T-helper 17 cell (primary cell): ENCODE data around the gene PDXP. TPM values are rescaled to one million over a fixed set of nuclear protein-coding genes. Genes with fewer than 3 reads are reported as not detected.
A peak's percentile ranks its signal among the peaks of the same experiment; 100 is the strongest.
"Not testable (repeated sequence)": the region's sequence is repeated elsewhere in the genome, so short reads cannot be mapped to it uniquely, and the experiment has no call there.

Source experiments
- ATAC-seq: fragments of 150-1000 bp; cut with Tn5 transposase; 2 replicates; pipeline ENCODE4 v1.10.0; 2021; ENCODE audit warnings: mild to moderate bottlenecking, moderate library complexity
- DNase-seq, 3 donors: peaks; one replicate each; pipeline versions ENCODE4 v3.0.0 to v3.0.0-alpha.2; 2020 to 2021
- H3K9me3 ChIP-seq: one replicate; pipeline ENCODE4 v1.7.0; 2013; ENCODE audit warnings: low read length, mild to moderate bottlenecking; ENCODE audit not compliant: control insufficient read depth, poor library complexity, severe bottlenecking
- H3K27ac Mint-ChIP-seq: one replicate; pipeline ENCODE4 v1.8.0; 2022; ENCODE audit warnings: mild to moderate bottlenecking, moderate library complexity, mixed read lengths
- H3K27me3 Mint-ChIP-seq: one replicate; pipeline ENCODE4 v1.8.0; 2022; ENCODE audit warnings: mixed read lengths
- H3K36me3 Mint-ChIP-seq: one replicate; pipeline ENCODE4 v1.8.0; 2022; ENCODE audit warnings: low read depth, mixed read lengths
- H3K4me1 Mint-ChIP-seq: one replicate; pipeline ENCODE4 v1.8.0; 2022; ENCODE audit warnings: mild to moderate bottlenecking, mixed read lengths
- H3K4me3 Mint-ChIP-seq: one replicate; pipeline ENCODE4 v1.8.0; 2022; ENCODE audit warnings: mild to moderate bottlenecking, moderate library complexity, mixed read lengths
- total RNA-seq, 4 donors: library from RNA in 2 of 4; stranded (reverse) in 2 of 4; gene quantifications; one replicate each; pipeline ENCODE4 v1.2.3 and lab custom pipeline; 2022 to 2026

Gene PDXP
- total RNA-seq, 2 donors from 2014 or later = 2.6 to 3.0 TPM

- peaks cover 8% of the 10 kb centered on the region for H3K36me3 Mint-ChIP-seq
- ATAC-seq (peak; percentile 23), DNase-seq (no peak)
These were observed 17.6 kb upstream of the PDXP start for GRCh38 chr22:37640591-37641560.

GRCh38 chr22:37641561-37641949, 17.0 kb upstream of the PDXP start:
- ATAC-seq (no peak), DNase-seq (no peak)
- H3K4me1 Mint-ChIP-seq = peaks cover 46% of the 10 kb centered on the region
- H3K36me3 Mint-ChIP-seq = peaks cover 8% of the 10 kb centered on the region
- H3K9me3 ChIP-seq = no peaks in the 10 kb centered on the region
- H3K4me3 Mint-ChIP-seq = peak overlapping the region; percentile 99
- H3K27ac Mint-ChIP-seq = peak overlapping the region; percentile 87
- H3K27me3 Mint-ChIP-seq = no peaks in the 10 kb centered on the region

More at GRCh38 chr22:37640591-37641560, 17.6 kb upstream of the PDXP start:
- H3K27ac Mint-ChIP-seq = peak overlapping the region; percentile 87
- peaks cover 49% of the 10 kb centered on the region for H3K4me1 Mint-ChIP-seq
- no peaks in the 10 kb centered on the region for H3K27me3 Mint-ChIP-seq
- no peaks in the 10 kb centered on the region for H3K9me3 ChIP-seq
- H3K4me3 Mint-ChIP-seq = peak overlapping the region; percentile 99

- no peaks in the 10 kb centered on the region for H3K27me3 Mint-ChIP-seq
- peaks cover 33% of the 10 kb centered on the region for H3K4me1 Mint-ChIP-seq
- H3K4me3 Mint-ChIP-seq = peak overlapping the region; percentile 68
- H3K36me3 Mint-ChIP-seq = peaks cover 8% of the 10 kb centered on the region
- ATAC-seq (peak; percentile 73), DNase-seq (peak; percentile 73 to 91 (median 78))
- H3K27ac Mint-ChIP-seq = peak overlapping the region; percentile 63
- no peaks in the 10 kb centered on the region for H3K9me3 ChIP-seq
These were observed 15.2 kb upstream of the PDXP start for GRCh38 chr22:37643225-37643847.

- no peaks in the 10 kb centered on the region for H3K9me3 ChIP-seq
- peaks cover 6% of the 10 kb centered on the region for H3K36me3 Mint-ChIP-seq
- no peak for ATAC-seq
- no peaks in the 10 kb centered on the region for H3K27me3 Mint-ChIP-seq
- H3K27ac Mint-ChIP-seq = no peak overlapping the region
- DNase-seq = no peak
- peaks cover 20% of the 10 kb centered on the region for H3K4me1 Mint-ChIP-seq
- no peak overlapping the region for H3K4me3 Mint-ChIP-seq
These were observed 11.2 kb upstream of the PDXP start for GRCh38 chr22:37647317-37647716.

- H3K36me3 Mint-ChIP-seq = peaks cover 4% of the 10 kb centered on the region
- DNase-seq (no peak), ATAC-seq (no peak)
- H3K9me3 ChIP-seq = no peaks in the 10 kb centered on the region
- H3K4me1 Mint-ChIP-seq = peaks cover 17% of the 10 kb centered on the region
- H3K27me3 Mint-ChIP-seq = no peaks in the 10 kb centered on the region
- H3K4me3 Mint-ChIP-seq = no peak overlapping the region
- peak overlapping the region; percentile 37 for H3K27ac Mint-ChIP-seq
These were observed 10.6 kb upstream of the PDXP start for GRCh38 chr22:37647928-37648327.

- no peak for ATAC-seq
- H3K27ac Mint-ChIP-seq = no peak overlapping the region
- no peaks in the 10 kb centered on the region for H3K36me3 Mint-ChIP-seq
- DNase-seq = no peak
- H3K4me1 Mint-ChIP-seq = peaks cover 2% of the 10 kb centered on the region
- no peaks in the 10 kb centered on the region for H3K27me3 Mint-ChIP-seq
- no peak overlapping the region for H3K4me3 Mint-ChIP-seq
- no peaks in the 10 kb centered on the region for H3K9me3 ChIP-seq
These were observed 7.9 kb upstream of the PDXP start for GRCh38 chr22:37650463-37651136.

- Mint-ChIP-seq H3K27ac (no peak overlapping the region), H3K4me1 (peaks cover 21% of the 10 kb centered on the region), H3K27me3 (no peaks in the 10 kb centered on the region), H3K4me3 (no peak overlapping the region), H3K36me3 (no peaks in the 10 kb centered on the region)
- no peaks in the 10 kb centered on the region for H3K9me3 ChIP-seq
- ATAC-seq (no peak), DNase-seq (no peak)
These were observed 3.8 kb upstream of the PDXP start for GRCh38 chr22:37654563-37655251.

- H3K27me3 Mint-ChIP-seq = no peaks in the 10 kb centered on the region
- no peak overlapping the region for H3K4me3 Mint-ChIP-seq
- no peaks in the 10 kb centered on the region for H3K9me3 ChIP-seq
- DNase-seq = no peak
- H3K27ac Mint-ChIP-seq = no peak overlapping the region
- peaks cover 26% of the 10 kb centered on the region for H3K4me1 Mint-ChIP-seq
- H3K36me3 Mint-ChIP-seq = no peaks in the 10 kb centered on the region
- ATAC-seq = no peak
These were observed 3.3 kb upstream of the PDXP start for GRCh38 chr22:37655252-37655563.

GRCh38 chr22:37656583-37656982, 1.9 kb upstream of the PDXP start:
- peak overlapping the region; percentile 54 for H3K27ac Mint-ChIP-seq
- H3K36me3 Mint-ChIP-seq, DNase-seq: not testable (repeated sequence)

GRCh38 chr22:37657590-37658132, 862 bp upstream of the PDXP start:
- H3K4me1 Mint-ChIP-seq = peaks cover 38% of the 10 kb centered on the region
- no peaks in the 10 kb centered on the region for H3K9me3 ChIP-seq
- peaks cover 3% of the 10 kb centered on the region for H3K36me3 Mint-ChIP-seq
- peak overlapping the region; percentile 92 for H3K27ac Mint-ChIP-seq
- H3K27me3 Mint-ChIP-seq = no peaks in the 10 kb centered on the region
- ATAC-seq = no peak
- peak overlapping the region; percentile 86 for H3K4me3 Mint-ChIP-seq
- DNase-seq = no peak

More at GRCh38 chr22:37656583-37656982, 1.9 kb upstream of the PDXP start:
- peak overlapping the region; percentile 36 for H3K4me3 Mint-ChIP-seq
- ATAC-seq, H3K9me3 ChIP-seq, H3K27me3 Mint-ChIP-seq: not testable (repeated sequence)
- peaks cover 31% of the 10 kb centered on the region for H3K4me1 Mint-ChIP-seq

- ATAC-seq = no peak
- DNase-seq = no peak
- Mint-ChIP-seq H3K4me3 (peak overlapping the region; percentile 88), H3K27ac (peak overlapping the region; percentile 82), H3K27me3 (no peaks in the 10 kb centered on the region), H3K36me3 (peaks cover 3% of the 10 kb centered on the region), H3K4me1 (peaks cover 38% of the 10 kb centered on the region)
- no peaks in the 10 kb centered on the region for H3K9me3 ChIP-seq
These were observed 758 bp downstream of the PDXP start for GRCh38 chr22:37659066-37659896.
